ENCODE data around the gene ELMO1. TPM values are rescaled to one million over a fixed set of nuclear protein-coding genes. Genes with fewer than 3 reads are reported as not detected.

The ELMO1 gene
- total RNA-seq, 1 experiment from 2014 or later: 7.8 TPM

- H3K9ac ChIP-seq (ENCODE audit: extremely low read depth, insufficient read length, low read length): no peak overlapping the region
- H3K79me1 ChIP-seq (ENCODE audit: insufficient read depth, low read depth, low read length, poor library complexity, severe bottlenecking): no peaks in the 10 kb centered on the region
- no peaks in the 10 kb centered on the region for H3K23me2 ChIP-seq (ENCODE audit: insufficient read length, low read depth, low read length, poor library complexity, severe bottlenecking)
- H3K27me3 Mint-ChIP-seq (ENCODE audit: low read depth): no peaks in the 10 kb centered on the region
- no peaks in the 10 kb centered on the region for H3K9me3 Mint-ChIP-seq
- H3K56ac ChIP-seq (ENCODE audit: insufficient read length, low read depth, low read length): no peak overlapping the region
- DNase-seq: no peak
- no peaks in the 10 kb centered on the region for H3K36me3 Mint-ChIP-seq (ENCODE audit: insufficient read depth in 1 of 3, low read depth in 3 of 3)
- H4K20me1 ChIP-seq (ENCODE audit: control insufficient read depth, insufficient read depth, insufficient read length): no peaks in the 10 kb centered on the region
- H3K27ac Mint-ChIP-seq: 0 out of 7 replicates have a peak overlapping the region, but pooled peaks of 1 of the 3 experiments have one; percentile 28
- 0 out of 2 replicates have a peak overlapping the region, but pooled peaks have one; percentile 12 for H3K14ac ChIP-seq (ENCODE audit: insufficient read depth, low read length)
- no peak overlapping the region for H3K4ac ChIP-seq (ENCODE audit: low read depth, low read length)
- no peak overlapping the region for H4K5ac ChIP-seq (ENCODE audit: insufficient read length, low read depth, low read length)
- no peak overlapping the region for H3K4me3 Mint-ChIP-seq
- no peak overlapping the region for H3K18ac ChIP-seq (ENCODE audit: insufficient read length, low read depth, low read length)
- H2BK20ac ChIP-seq (ENCODE audit: low read depth, low read length, poor library complexity, severe bottlenecking): no peak overlapping the region
- no peak overlapping the region for H4K91ac ChIP-seq (ENCODE audit: insufficient read length, low read depth, low read length)
- no CpG with 5 or more reads among the region's 6 CpGs for WGBS (ENCODE audit: extremely low coverage, insufficient read length, low lambda C conversion rate)
- no peak overlapping the region for H2BK5ac ChIP-seq (ENCODE audit: insufficient read length, low read length)
- no peak overlapping the region for H4K8ac ChIP-seq (replicated peaks; ENCODE audit: insufficient read length, low read depth, low read length)
- H2AK5ac ChIP-seq (ENCODE audit: insufficient read length, low read length): no peak overlapping the region
- H3T11ph ChIP-seq (ENCODE audit: low read length): no peak overlapping the region
- H3K4me2 ChIP-seq (ENCODE audit: insufficient read depth, insufficient read length, low read length): no peak overlapping the region
- H2BK120ac ChIP-seq (ENCODE audit: low read depth, low read length, poor library complexity, severe bottlenecking): no peak overlapping the region
- H2AFZ ChIP-seq (ENCODE audit: low read length): no peak overlapping the region
- no peaks in the 10 kb centered on the region for H3K9me3 ChIP-seq (ENCODE audit: control insufficient read depth, low read depth, low read length)
- peaks cover 3% of the 10 kb centered on the region; the same call in 1 of the 2 replicates for H3K4me1 ChIP-seq (ENCODE audit: insufficient read depth, low read length)
- no peaks in the 10 kb centered on the region; the same call in 1 of the 2 replicates for H3K79me2 ChIP-seq (ENCODE audit: insufficient read depth, low read length)
- no peak overlapping the region for H2BK15ac ChIP-seq (ENCODE audit: low read depth, low read length)
- no peaks in the 10 kb centered on the region for H3K27me3 ChIP-seq (ENCODE audit: insufficient read depth, low read length)
- no peak overlapping the region for H3K23ac ChIP-seq (ENCODE audit: insufficient read length, low read depth, low read length)
- peaks cover 5 to 16% of the 10 kb centered on the region in 2 experiments for H3K4me1 Mint-ChIP-seq
- TF ChIP-seq CTCF (conservative IDR thresholded peaks at IDR 0.05): no peak
- H3K27ac ChIP-seq (ENCODE audit: insufficient read length, low read depth, low read length): no peak overlapping the region
- no peak overlapping the region for H2BK12ac ChIP-seq (ENCODE audit: insufficient read length, low read depth, low read length)
Measured at GRCh38 chr7:37430640-37431039, 18.0 kb downstream of the ELMO1 start.
